OCI-M1 (cell line): ENCODE data around the gene HSPBP1.

Experiments used
- DNase-seq: peaks from one replicate; lab custom pipeline; 2025; lab: John Stamatoyannopoulos, UW

Gene HSPBP1

DNA sequence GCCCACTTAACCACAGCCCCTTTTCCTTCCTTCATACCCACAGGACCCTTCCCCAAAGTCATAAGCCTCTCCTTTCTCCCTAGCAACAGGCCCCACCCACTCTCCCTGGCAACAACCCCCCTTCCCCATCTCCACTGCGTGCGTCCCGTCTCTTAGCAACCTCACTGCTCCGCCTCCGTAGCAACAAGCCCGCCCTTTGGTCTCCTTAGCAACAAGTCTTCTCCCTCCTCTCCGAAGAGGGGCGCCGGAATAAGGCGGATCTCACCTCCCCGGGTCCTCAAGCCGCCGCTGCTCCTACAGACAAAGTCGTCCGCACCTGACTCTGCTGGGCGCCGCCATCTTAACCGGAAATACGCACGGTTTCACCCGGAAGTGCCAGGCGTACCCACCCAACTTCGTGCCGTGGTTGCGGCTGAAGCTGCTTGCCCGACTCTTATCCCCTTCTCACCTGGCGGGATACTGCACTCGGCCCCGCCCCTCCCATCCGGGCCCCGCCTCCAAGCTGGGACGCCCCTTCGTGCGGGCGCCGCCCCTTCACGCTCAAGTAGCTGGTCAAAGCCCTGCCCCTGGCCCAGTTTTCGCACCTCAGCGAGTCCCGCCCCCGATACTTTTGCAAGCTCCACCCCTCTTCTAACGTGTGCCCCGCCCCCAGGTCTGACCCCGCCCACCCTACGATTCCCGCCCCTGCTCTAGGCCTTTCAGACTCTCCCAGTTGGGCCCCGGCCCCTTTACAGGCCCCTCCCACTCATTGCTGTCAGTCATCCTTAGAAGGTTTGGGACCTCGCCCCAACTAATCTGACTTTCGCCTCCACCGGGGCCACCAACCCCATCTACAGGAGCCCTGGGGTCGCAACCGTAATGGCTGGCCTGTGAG is at the start of gene HSPBP1:
HSPBP1 (minus strand) TSS at position 341 of the 874 bp plus-strand sequence. CDS start 502 bp downstream, outside the sequence.
- peak; percentile 99 for DNase-seq

DNA sequence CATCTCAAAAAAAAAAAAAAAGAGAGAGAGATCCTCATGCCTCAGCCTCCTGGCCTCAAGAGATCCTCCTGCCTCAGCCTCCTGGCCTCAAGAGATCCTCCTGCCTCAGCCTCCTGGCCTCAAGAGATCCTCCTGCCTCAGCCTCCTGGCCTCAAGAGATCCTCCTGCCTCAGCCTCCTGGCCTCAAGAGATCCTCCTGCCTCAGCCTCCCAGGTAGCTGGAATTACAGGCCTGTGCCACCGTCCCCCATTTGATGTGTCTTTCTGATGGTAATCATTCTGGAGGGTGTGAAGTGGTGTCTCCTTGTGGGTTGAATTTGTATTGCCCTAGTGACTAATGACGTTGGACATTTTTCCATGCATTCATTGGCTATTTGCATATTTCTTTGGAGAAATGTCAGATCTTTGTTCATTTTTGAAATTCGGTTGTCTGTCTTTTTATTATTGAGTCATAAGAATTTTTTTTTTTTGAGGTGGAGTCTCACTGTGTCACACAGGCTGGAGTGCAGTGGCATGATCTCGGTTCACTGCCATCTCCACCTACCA is 48.9 kb upstream of the HSPBP1 start:
- DNase-seq, result peak; percentile 57

DNA sequence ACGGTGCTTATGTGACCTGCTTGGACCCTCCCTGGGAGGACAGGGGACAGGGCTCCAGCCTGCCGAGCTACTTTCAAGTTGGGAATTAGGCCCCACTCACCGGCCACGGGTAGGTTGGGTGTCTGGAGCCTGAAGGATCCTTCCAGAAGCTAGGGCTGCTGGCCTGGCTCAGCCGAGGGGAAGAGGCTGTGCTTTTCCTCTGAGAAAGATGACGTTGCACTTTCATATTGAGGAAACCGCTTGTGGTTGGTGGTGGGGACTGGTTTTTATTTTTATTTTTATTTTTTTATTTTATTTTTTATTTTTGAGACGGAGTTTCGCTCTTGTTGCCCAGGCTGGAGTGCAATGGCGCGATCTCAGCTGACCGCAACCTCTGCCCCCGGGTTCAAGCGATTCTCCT is 45.3 kb upstream of the HSPBP1 start, which contains the start of gene TMEM150B:
TMEM150B (minus strand) TSS at position 170 of the 400 bp plus-strand sequence. CDS start 4,305 bp downstream, outside the sequence.
- DNase-seq, result peak; percentile 33

DNA sequence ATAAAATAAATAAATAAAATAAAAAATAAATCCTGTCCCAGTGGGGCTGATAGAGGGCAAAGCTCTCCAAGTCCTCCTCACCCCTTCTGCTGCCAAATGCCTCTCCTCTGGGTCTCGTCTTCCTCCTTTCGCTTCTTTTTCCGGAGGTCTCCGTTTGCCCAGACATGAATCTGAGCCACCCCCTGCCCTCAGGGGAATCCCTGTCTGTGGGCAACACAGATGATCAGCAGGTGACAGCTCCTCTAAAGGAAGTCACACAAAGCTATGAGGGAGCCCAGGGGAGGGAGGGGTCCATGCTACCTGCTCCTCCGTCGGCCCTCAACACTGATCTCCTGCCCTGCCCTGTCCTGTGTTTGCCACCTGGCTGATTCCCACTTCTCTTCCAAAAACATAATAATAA is 44.8 kb upstream of the HSPBP1 start:
- DNase-seq, result no peak

- DNase-seq, result no peak
Observed at GRCh38 chr19:55322204-55322885, 42.4 kb upstream of the HSPBP1 start.

GRCh38 chr19:55321466-55322137 is 41.7 kb upstream of the HSPBP1 start:
- no peak for DNase-seq

GRCh38 chr19:55320844-55321419 is 41.0 kb upstream of the HSPBP1 start:
- no peak for DNase-seq

DNA sequence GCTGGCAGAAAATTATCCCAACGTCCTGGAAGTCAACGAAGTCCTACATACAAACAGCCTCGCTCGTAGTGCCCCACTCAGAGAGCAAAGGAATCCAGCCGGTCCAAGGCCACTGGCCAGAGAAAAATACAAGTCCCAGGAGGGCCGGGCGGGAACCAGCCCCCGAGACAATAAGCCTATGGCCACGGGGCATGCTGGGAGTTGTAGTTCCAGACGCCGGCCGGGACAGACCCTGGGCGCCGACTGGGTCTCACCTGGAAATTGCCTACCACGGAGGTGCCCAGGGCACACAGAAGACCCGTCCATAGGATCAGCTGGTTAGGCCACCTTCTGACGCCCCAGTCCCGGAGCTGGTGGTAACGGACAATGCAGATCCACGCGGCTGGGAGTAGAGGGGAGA is 39.9 kb upstream of the HSPBP1 start:
- no peak for DNase-seq

GRCh38 chr19:55316646-55317045 is 36.7 kb upstream of the HSPBP1 start:
- no peak for DNase-seq

DNA sequence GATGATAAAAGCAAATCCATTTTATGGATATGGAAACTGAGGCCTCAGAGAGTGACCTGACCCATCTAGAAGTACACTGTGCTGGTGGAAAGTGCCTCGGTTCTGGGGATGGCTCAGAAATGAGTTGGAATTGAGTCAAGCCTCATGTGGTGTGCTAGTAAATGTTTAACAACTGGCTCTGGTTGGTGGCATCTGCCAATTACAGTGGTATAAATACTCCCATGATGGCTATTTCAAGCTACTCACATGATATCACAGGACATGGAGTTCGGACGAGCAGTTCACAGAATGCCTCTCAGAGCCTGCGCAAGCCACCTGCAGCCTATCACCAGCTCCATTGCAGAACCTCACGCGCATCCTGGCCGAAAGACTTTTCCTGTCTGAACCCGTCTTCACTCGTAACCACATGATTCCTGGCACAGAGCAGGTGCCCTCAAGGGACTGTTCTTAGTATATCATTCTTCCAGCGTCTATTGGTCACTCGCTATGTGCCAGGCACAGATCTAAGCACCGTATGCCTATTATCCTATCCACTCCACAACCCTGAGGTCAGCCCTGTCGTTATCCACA is 36.1 kb upstream of the HSPBP1 start:
- no peak for DNase-seq

GRCh38 chr19:55314396-55314795 is 34.5 kb upstream of the HSPBP1 start:
- no peak for DNase-seq

DNA sequence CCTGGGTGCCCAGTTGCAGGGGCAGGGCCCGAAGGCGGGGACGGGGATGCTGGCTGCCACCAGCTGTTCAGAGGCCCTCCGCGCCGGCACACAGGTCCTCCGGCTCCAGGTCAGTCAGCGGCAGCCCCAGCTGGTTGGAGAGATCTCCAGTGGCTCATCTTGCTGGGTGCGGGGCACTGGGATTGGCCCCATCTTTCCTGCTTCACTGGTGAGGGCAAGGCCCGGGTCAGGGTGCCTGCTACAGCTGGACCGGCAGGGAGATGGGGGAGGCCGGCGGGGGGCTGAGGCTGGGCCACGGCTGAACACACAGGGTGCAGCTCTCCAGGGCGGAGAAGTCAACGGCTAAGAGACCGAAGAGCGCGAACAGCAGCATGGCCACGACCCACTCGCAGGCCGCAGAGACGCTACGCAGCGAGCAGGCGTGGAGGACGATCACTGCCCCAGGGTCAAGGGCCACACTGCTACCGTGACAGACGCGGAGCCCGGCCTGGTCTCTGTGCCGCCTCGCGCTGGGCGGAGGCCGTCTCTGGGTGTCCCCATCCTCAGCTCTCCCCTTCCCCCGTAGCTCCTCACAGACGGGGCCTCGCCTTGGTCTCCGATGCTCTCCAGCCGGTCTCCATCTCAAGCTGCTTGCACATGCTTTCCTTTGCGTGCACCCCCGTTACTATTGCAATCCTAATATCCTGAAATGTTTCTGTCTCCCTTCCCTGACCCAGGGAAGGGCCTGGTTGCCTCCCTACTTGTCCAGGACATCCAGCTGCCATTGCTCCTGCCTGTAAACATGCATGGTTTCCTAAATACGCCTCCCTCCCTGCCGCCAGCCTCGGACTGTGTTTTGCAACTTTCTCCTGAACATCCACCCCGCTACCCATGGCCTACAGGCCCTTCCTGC is 33.0 kb upstream of the HSPBP1 start:
- no peak for DNase-seq

DNA sequence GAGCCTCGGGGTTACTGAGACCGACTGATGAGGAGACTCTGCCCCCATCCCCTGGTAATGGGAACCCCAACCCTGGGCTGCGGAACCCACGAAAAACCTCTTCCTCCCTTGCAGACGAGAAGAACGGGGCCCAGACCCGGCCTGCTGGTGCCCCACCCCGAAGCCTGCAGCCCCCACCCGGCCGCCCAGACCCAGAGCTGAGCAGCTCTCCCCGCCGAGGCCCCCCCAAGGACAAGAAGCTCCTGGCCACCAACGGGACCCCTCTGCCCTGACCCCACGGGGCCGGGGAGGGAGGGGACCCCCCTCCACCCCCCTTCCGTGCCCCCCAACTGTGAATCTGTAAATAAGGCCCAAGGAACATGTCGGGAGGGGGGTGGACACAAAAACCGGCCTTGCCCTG is 31.9 kb upstream of the HSPBP1 start:
- DNase-seq, result no peak

DNA sequence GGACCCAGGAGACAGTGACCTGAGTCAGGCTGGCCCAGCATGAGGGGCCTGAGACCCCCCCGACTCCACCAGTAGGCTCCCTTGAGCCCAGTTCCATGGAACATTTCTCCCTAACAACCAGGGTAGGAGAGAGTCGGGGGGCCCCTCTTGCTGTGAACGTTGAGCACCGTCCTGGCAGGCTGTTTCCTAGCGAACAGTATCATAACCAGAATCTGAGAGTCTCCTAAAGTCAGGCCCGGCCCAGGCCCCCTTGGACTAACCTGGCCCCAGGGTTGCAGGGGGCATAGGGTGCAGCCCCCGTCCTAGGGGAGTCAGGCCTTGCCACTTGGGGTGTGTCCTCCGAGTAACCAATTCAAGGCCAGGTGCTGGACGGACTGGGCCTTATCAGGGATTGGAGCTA is 31.5 kb upstream of the HSPBP1 start:
- DNase-seq, result no peak

DNA sequence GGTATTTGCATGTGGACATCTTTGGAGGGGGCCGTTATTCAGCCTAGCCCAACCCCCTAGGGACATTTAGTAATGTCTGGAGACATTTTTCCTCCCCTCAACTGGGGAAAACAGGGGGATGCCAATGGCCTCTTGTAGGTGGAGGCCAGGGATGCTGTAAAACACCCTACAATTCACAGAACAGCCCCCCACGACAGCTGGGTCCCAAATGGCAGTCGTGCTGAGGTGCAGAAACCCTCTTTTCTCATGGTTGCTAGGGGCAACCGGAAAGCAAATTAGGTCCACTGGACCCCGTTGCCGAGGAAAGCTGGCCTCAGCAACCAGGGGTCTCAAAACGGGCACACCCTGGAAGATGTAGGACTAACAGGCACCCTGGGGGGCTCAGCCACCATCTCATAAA is 30.6 kb upstream of the HSPBP1 start:
- DNase-seq, result no peak

- no peak for DNase-seq
Observed at GRCh38 chr19:55309448-55309847, 29.5 kb upstream of the HSPBP1 start.

DNA sequence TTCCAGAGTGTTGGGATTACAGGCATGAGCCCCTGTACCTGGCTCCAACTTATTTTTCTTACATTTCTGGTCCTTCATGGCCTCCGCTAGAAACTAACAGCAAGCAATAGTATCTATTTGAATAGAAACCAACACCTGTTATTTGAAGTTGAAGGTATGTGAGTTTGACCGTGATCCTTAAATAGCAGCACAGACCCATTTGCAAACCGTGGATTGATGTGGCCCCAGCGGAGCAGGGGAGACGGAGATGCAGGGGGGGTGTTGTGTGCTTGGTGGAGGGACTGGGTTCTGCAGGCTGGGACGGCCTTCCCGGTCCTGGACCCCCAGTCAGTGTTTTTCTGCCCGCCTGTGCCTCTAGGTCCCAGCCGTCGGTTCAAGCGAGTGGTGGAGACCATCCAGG is 28.4 kb upstream of the HSPBP1 start:
- no peak for DNase-seq

DNA sequence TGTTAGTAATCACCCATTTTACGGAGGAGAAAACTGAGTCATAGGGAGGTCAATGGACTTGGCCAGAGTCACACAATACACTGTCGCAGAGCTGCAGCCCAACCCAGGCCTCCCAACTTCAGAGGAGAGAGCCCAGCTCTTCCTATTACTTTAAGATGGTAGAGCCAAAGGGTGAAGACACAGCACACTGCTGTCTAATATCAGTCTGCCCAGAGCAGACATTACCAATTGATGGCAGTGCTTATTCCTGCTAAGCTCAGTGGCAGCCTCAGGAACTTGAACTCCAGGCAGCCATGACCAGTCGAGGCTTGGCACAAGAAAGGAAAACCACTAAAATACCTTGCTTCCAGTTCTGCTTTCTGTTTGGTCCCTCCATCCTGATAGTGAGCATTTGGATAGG is 26.8 kb upstream of the HSPBP1 start:
- DNase-seq, result no peak

GRCh38 chr19:55305983-55306562 is 26.2 kb upstream of the HSPBP1 start:
- peak; percentile 22 for DNase-seq

- DNase-seq, result peak; percentile 62
Observed at GRCh38 chr19:55305491-55305890, 25.6 kb upstream of the HSPBP1 start.
